ENCODE measurements around the gene ABCF2. TPM values are rescaled to one million over a fixed set of nuclear protein-coding genes. Genes with fewer than 3 reads are reported as not detected.

The ABCF2 gene
- total RNA-seq, 1 donor from 2014 or later: 23.3 TPM

DNA sequence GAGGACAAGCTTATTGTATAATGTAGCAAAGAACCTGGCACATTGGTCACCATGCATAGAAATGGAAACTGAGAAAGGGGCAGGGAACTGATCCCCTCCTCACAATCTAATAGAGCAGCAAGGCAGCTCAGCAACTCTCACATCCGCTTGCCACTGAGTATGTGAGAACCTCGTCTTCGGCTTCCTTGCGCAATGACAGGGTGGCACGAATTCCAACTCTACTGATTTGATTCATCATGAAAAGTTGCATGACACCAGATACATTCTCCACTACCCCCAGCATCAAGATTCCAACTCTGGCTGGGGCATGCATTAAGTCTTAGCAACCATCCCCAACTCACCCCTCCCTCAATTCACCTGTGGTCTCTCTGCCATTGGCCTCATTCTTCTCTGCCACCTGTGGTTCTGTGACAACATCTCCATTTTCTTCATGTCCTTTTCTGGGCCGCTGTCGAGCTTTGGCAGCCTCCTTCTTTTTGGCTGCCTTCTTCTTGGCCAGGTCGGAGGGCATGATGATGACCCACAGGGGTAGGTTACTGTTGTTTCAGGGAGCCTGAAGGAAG is 976 bp downstream of the ABCF2 start:
- DNase-seq (no peak), ATAC-seq (no peak)
- intact Hi-C loops (cut with DNase I): no loop called here
- TF ChIP-seq, protein P1, sequence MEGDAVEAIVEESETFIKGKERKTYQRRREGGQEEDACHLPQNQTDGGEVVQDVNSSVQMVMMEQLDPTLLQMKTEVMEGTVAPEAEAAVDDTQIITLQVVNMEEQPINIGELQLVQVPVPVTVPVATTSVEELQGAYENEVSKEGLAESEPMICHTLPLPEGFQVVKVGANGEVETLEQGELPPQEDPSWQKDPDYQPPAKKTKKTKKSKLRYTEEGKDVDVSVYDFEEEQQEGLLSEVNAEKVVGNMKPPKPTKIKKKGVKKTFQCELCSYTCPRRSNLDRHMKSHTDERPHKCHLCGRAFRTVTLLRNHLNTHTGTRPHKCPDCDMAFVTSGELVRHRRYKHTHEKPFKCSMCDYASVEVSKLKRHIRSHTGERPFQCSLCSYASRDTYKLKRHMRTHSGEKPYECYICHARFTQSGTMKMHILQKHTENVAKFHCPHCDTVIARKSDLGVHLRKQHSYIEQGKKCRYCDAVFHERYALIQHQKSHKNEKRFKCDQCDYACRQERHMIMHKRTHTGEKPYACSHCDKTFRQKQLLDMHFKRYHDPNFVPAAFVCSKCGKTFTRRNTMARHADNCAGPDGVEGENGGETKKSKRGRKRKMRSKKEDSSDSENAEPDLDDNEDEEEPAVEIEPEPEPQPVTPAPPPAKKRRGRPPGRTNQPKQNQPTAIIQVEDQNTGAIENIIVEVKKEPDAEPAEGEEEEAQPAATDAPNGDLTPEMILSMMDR (IDR thresholded peaks at IDR 0.05): no peak
- Histone ChIP-seq H3K4me1 (peaks cover 22% of the 10 kb centered on the region), H3K4me3 (peak overlapping the region; percentile 90), H3K36me3 (peaks cover 43% of the 10 kb centered on the region), H3K9me3 (no peaks in the 10 kb centered on the region), H3K27me3 (ENCODE audit: low read depth) (no peaks in the 10 kb centered on the region), H3K27ac (no peak overlapping the region)

DNA sequence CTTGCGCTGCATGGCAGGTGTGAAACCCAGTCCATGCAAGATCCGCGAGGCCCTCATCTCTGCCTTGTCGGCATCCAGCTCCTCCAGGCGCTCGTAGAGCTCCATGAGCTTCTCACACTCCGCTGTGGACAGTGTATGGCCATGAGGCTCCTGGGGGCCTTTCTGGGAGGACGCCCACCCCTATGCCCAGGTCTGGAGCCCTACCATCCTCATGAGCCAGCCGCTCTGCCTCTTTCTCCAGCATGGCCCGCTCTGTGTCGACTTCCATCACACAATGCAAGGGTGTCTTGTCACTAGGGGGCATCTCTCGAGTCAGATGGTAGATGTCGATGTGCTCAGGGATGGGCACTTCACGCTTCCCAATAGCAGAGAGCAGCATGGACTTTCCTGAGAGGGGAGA is 3.3 kb downstream of the ABCF2 start:
- H3K4me3 ChIP-seq: no peak overlapping the region
- H3K4me1 ChIP-seq: peaks cover 22% of the 10 kb centered on the region
- peaks cover 66% of the 10 kb centered on the region for H3K36me3 ChIP-seq
- DNase-seq (no peak), ATAC-seq (no peak)
- H3K27me3 ChIP-seq (ENCODE audit: low read depth): no peaks in the 10 kb centered on the region
- no peak overlapping the region for H3K27ac ChIP-seq
- H3K9me3 ChIP-seq: no peaks in the 10 kb centered on the region
- intact Hi-C loops (cut with DNase I): no loop called here
- TF ChIP-seq, protein P1 (IDR thresholded peaks at IDR 0.05): no peak

DNA sequence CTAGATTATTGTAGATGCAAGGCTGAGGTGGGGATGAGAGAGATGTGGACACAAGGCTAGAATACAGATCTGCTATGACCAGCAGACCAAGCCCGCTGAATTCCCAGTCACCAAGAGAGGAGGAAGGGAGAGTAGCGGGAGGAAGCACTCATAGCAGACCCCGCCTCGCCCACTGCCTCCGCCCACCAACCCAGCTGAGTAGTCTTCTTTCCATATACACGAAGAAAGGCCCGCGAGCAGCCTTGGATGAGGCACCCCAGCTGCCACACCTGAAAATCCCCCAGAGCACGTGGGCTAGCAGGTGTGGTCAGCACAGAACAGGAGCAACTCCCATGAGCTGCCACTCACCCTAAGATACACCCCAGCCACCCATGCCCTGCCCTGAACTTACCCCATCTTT is 8.8 kb downstream of the ABCF2 start:
- TF ChIP-seq, protein P1 (IDR thresholded peaks at IDR 0.05): no peak
- intact Hi-C loops (cut with DNase I): no loop called here
- Histone ChIP-seq H3K27me3 (ENCODE audit: low read depth) (no peaks in the 10 kb centered on the region), H3K9me3 (no peaks in the 10 kb centered on the region), H3K4me3 (no peak overlapping the region), H3K27ac (no peak overlapping the region), H3K4me1 (no peaks in the 10 kb centered on the region), H3K36me3 (peaks cover 99% of the 10 kb centered on the region)
- DNase-seq (no peak), ATAC-seq (no peak)

DNA sequence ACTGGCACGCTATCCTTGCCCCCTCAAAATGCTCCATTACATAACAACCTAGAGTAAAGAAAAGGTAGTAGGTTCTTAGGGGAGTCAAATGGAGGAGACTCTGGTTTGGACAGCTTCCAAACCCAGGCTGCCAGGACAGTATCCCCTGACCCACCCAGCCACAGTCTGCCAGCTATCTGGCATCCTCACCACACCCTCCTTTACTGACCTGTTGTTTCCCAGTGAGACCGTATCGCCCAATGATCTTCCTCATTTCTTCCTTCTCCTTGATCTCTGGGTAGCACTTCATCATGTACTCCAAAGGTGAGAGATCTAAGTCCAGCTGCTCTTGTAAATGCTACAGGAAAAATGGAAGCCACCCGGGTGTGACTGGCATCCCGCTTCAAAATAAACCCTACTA is 11.6 kb downstream of the ABCF2 start:
- peaks cover 85% of the 10 kb centered on the region for H3K36me3 ChIP-seq
- DNase-seq (no peak), ATAC-seq (no peak)
- H3K27me3 ChIP-seq (ENCODE audit: low read depth): no peaks in the 10 kb centered on the region
- H3K4me3 ChIP-seq: no peak overlapping the region
- no peaks in the 10 kb centered on the region for H3K4me1 ChIP-seq
- no peak overlapping the region for H3K27ac ChIP-seq
- intact Hi-C loops (cut with DNase I): no loop called here
- no peaks in the 10 kb centered on the region for H3K9me3 ChIP-seq
- TF ChIP-seq, protein P1 (IDR thresholded peaks at IDR 0.05): no peak

DNA sequence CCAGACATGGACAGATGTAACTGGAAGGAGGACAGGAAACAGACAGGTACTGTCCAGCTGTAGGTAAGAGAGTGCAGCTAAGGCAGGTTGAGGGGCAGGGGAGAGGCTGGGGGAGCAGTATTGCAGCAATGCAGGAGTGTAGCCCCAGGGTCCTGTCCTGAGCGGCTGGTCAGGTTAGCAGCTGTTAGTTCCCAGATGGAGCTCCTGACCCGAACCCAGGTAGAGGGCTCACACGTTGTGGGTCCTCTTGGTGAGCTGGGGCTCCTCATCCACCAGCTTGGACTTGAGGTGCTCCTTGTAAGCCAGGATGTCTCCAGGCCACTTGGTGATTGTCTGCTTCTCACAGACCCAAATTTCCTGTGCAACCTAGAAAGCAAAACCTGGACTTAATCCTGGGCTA is 13.2 kb downstream of the ABCF2 start:
- DNase-seq (no peak), ATAC-seq (no peak)
- no peak overlapping the region for H3K27ac ChIP-seq
- no peaks in the 10 kb centered on the region for H3K9me3 ChIP-seq
- peaks cover 69% of the 10 kb centered on the region for H3K36me3 ChIP-seq
- TF ChIP-seq, protein P1 (IDR thresholded peaks at IDR 0.05): no peak
- H3K4me3 ChIP-seq: no peak overlapping the region
- no peaks in the 10 kb centered on the region for H3K4me1 ChIP-seq
- H3K27me3 ChIP-seq (ENCODE audit: low read depth): no peaks in the 10 kb centered on the region
- intact Hi-C loops (cut with DNase I): no loop called here
